Liver (tissue), 3 donors: ENCODE data around the gene SLC1A2.

ENCODE experiments used
- ATF3 ChIP-seq: IDR thresholded peaks from 2 replicates; pipeline ENCODE4 v1.6.1; 2016; ENCODE audit warnings: antibody characterized with exemption
- CTCF ChIP-seq: fragments of 150-350 bp; IDR thresholded peaks from 2 replicates; pipeline ENCODE4 v1.5.1; 2017; ENCODE audit warnings: improper control_type of control experiment, low read depth, low read length; ENCODE audit not compliant: missing input control
- FOXA1 ChIP-seq: IDR thresholded peaks from 2 replicates; pipeline ENCODE4 v1.6.1; 2016; ENCODE audit warnings: antibody characterized with exemption
- GABPA ChIP-seq, 2 donors: IDR thresholded peaks in 1 of 2; conservative IDR thresholded peaks in 1 of 2; 2 replicates each; pipeline ENCODE4 v1.6.1; 2016; ENCODE audit warnings: antibody characterized with exemption in 2 of 2, mild to moderate bottlenecking in 1 of 2, moderate library complexity in 1 of 2
- JUND ChIP-seq, 2 donors: IDR thresholded peaks; 2 replicates each; pipeline ENCODE4 v1.6.1; 2016; ENCODE audit warnings: antibody characterized with exemption in 2 of 2
- MAX ChIP-seq: IDR thresholded peaks from 2 replicates; pipeline ENCODE4 v1.6.1; 2016; ENCODE audit warnings: antibody characterized with exemption
- NR2F2 ChIP-seq: IDR thresholded peaks from 2 replicates; pipeline ENCODE4 v1.6.1; 2016; ENCODE audit warnings: antibody characterized with exemption
- RAD21 ChIP-seq, 2 donors: IDR thresholded peaks; 2 replicates each; pipeline ENCODE4 v1.6.1; 2016; ENCODE audit warnings: antibody characterized with exemption in 2 of 2, mild to moderate bottlenecking in 2 of 2
- REST ChIP-seq: IDR thresholded peaks from 2 replicates; pipeline ENCODE4 v1.6.1; 2016; ENCODE audit warnings: antibody characterized with exemption, mild to moderate bottlenecking
- RXRA ChIP-seq, 2 donors: IDR thresholded peaks; 2 replicates each; pipeline ENCODE4 v1.6.1; 2017 to 2018; ENCODE audit warnings: antibody characterized with exemption in 2 of 2, mild to moderate bottlenecking in 1 of 2
- SP1 ChIP-seq: IDR thresholded peaks from 2 replicates; pipeline ENCODE4 v1.6.1; 2018; ENCODE audit warnings: antibody characterized with exemption, mild to moderate bottlenecking
- TAF1 ChIP-seq: conservative IDR thresholded peaks from 2 replicates; pipeline ENCODE4 v1.6.1; 2016; ENCODE audit warnings: antibody characterized with exemption, mild to moderate bottlenecking
- YY1 ChIP-seq: IDR thresholded peaks from 2 replicates; pipeline ENCODE4 v1.6.1; 2016; ENCODE audit warnings: antibody characterized with exemption, mild to moderate bottlenecking
- ZBTB33 ChIP-seq: IDR thresholded peaks from 2 replicates; pipeline ENCODE4 v1.6.1; 2016; ENCODE audit warnings: antibody characterized with exemption
- donor health status: healthy.
- donor health status: healthy.

GRCh38 chr11:35464308-35464707, 45.0 kb upstream of the SLC1A2 start:
- TF ChIP-seq CTCF, result no peak
- no peak for TF ChIP-seq TAF1
- no peak for TF ChIP-seq RAD21 (IDR thresholded peaks at IDR 0.05)
- no peak for TF ChIP-seq REST
- TF ChIP-seq ATF3, result no peak
- TF ChIP-seq MAX, result no peak
- TF ChIP-seq ZBTB33, result no peak
- no peak for TF ChIP-seq YY1
- no peak for TF ChIP-seq JUND (IDR thresholded peaks at IDR 0.05)
- TF ChIP-seq SP1, result no peak
- TF ChIP-seq FOXA1, result no peak
- TF ChIP-seq RXRA (IDR thresholded peaks at IDR 0.05), result no peak
- TF ChIP-seq GABPA (IDR thresholded peaks at IDR 0.05 in 1 of 2, conservative IDR thresholded peaks at IDR 0.05 in 1 of 2), result no peak
- no peak for TF ChIP-seq NR2F2
